ENCODE data around the gene GPS1. TPM values are rescaled to one million over a fixed set of nuclear protein-coding genes. Genes with fewer than 3 reads are reported as not detected.

The GPS1 gene
- total RNA-seq, 1 donor from 2014 or later = 115 TPM

DNA sequence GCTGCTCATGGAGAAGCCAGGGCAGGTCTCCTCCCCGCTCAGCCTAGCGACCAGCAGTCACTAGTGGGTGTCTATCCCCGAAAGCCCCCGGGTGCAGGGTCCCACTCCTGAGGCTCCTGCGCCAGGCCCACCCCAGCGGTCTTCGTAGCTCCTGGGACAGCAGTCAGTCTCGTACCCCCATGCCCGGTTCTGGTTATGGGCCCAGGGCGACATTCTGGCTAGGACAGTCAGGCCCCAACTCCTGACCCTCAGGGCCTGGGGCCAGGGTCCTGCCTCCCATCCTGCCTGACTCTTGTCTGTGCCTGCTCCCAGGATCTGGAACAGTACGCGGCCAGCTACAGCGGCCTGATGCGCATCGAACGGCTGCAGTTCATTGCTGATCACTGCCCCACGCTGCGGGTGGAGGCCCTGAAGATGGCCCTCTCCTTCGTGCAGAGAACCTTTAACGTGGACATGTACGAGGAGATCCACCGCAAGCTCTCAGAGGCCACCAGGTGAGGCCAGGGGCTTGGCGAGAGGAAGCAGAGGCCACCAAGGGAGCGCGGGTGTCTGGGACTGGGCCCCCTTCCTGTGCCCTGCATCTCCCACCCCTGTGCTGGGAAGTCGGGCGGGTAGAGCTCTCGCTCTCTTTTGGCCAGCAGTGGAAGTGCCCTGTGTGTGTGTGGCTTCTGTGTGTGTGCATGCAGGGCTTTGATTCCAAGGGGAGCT, 2.0 kb downstream of the GPS1 start:
- Mint-ChIP-seq H3K4me3 (ENCODE audit: unreplicated experiment) (peak overlapping the region; percentile 71), H3K27me3 (ENCODE audit: unreplicated experiment) (peaks cover 1% of the 10 kb centered on the region), H3K36me3 (ENCODE audit: unreplicated experiment) (no peaks in the 10 kb centered on the region), H3K9me3 (ENCODE audit: unreplicated experiment) (no peaks in the 10 kb centered on the region), H3K27ac (ENCODE audit: unreplicated experiment) (peak overlapping the region; percentile 28), H3K4me1 (ENCODE audit: low read depth, unreplicated experiment) (no peaks in the 10 kb centered on the region)
- DNase-seq = no peak
- TF ChIP-seq, protein P1, sequence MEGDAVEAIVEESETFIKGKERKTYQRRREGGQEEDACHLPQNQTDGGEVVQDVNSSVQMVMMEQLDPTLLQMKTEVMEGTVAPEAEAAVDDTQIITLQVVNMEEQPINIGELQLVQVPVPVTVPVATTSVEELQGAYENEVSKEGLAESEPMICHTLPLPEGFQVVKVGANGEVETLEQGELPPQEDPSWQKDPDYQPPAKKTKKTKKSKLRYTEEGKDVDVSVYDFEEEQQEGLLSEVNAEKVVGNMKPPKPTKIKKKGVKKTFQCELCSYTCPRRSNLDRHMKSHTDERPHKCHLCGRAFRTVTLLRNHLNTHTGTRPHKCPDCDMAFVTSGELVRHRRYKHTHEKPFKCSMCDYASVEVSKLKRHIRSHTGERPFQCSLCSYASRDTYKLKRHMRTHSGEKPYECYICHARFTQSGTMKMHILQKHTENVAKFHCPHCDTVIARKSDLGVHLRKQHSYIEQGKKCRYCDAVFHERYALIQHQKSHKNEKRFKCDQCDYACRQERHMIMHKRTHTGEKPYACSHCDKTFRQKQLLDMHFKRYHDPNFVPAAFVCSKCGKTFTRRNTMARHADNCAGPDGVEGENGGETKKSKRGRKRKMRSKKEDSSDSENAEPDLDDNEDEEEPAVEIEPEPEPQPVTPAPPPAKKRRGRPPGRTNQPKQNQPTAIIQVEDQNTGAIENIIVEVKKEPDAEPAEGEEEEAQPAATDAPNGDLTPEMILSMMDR (IDR thresholded peaks at IDR 0.05; ENCODE audit: partially characterized antibody, unreplicated experiment) = no peak

DNA sequence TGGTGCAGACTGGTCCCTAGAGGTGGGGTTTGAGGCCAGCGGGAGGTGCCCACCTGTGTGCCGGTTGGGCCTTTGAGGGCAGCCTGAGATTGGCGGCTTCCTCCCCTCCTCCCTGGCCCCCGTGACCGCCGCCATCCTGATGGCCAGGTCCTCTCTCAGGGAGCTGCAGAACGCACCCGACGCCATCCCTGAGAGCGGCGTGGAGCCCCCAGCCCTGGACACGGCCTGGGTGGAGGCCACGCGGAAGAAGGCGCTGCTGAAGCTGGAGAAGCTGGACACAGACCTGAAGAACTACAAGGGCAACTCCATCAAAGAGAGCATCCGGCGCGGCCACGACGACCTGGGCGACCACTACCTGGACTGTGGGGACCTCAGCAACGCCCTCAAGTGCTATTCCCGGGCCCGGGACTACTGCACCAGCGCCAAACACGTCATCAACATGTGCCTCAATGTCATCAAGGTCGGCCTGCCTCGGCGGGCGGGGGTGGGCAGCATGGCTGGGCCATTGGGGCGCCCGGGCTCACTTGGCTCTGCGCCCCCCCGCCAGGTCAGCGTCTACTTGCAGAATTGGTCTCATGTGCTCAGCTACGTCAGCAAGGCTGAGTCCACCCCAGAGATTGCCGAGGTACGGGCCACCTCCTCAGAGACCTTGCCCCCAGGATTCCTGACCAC, 2.8 kb downstream of the GPS1 start:
- Mint-ChIP-seq H3K27ac (ENCODE audit: unreplicated experiment) (no peak overlapping the region), H3K27me3 (ENCODE audit: unreplicated experiment) (no peaks in the 10 kb centered on the region), H3K4me3 (ENCODE audit: unreplicated experiment) (no peak overlapping the region), H3K9me3 (ENCODE audit: unreplicated experiment) (no peaks in the 10 kb centered on the region), H3K4me1 (ENCODE audit: low read depth, unreplicated experiment) (no peaks in the 10 kb centered on the region), H3K36me3 (ENCODE audit: unreplicated experiment) (no peaks in the 10 kb centered on the region)
- DNase-seq = no peak
- TF ChIP-seq, protein P1 (IDR thresholded peaks at IDR 0.05; ENCODE audit: partially characterized antibody, unreplicated experiment) = no peak

DNA sequence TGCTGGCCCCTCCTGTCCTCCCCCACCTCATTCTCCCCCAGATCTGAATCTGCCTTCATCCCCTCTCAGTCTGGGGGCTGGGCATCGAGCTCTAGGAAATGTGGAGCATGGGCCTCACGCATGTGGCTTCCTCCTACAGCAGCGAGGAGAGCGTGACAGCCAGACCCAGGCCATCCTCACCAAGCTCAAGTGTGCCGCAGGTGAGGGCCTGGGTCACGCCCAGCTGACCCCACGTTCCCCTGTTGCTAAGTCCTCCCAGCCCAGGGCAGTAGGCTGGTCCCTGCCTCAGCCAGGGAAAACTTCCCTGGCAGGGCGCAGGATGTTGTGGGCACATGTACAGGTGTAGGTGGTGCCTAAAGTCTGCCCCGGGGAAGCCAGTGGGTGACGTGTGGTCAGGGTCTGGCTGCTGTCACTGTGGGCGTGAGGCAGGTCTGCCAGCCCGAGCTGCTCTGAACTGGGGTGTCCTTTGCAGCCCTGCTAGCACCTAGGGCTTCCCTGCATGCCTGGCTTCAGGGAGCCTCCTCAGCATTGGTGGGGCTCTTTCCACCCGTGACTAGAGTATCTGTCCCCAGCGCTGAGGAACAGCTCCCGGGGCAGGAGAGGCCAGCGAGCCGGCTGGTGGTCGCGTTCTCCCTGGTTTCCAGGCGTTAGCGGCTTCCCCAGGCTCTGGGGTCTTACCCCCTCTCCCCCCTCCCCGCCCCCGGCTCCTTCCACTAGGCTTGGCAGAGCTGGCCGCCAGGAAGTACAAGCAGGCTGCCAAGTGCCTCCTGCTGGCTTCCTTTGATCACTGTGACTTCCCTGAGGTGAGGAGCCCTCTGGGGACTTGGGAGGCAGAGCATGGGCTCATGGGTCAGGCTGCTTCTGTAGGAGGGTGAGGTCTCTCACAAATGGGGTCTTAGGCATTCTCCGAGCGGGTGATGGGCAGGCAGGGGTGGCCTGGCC, 3.6 kb downstream of the GPS1 start:
- no peaks in the 10 kb centered on the region for H3K36me3 Mint-ChIP-seq (ENCODE audit: unreplicated experiment)
- H3K4me1 Mint-ChIP-seq (ENCODE audit: low read depth, unreplicated experiment) = no peaks in the 10 kb centered on the region
- H3K4me3 Mint-ChIP-seq (ENCODE audit: unreplicated experiment) = no peak overlapping the region
- no peaks in the 10 kb centered on the region for H3K9me3 Mint-ChIP-seq (ENCODE audit: unreplicated experiment)
- no peaks in the 10 kb centered on the region for H3K27me3 Mint-ChIP-seq (ENCODE audit: unreplicated experiment)
- DNase-seq = no peak
- TF ChIP-seq, protein P1 (IDR thresholded peaks at IDR 0.05; ENCODE audit: partially characterized antibody, unreplicated experiment) = no peak
- H3K27ac Mint-ChIP-seq (ENCODE audit: unreplicated experiment) = no peak overlapping the region

DNA sequence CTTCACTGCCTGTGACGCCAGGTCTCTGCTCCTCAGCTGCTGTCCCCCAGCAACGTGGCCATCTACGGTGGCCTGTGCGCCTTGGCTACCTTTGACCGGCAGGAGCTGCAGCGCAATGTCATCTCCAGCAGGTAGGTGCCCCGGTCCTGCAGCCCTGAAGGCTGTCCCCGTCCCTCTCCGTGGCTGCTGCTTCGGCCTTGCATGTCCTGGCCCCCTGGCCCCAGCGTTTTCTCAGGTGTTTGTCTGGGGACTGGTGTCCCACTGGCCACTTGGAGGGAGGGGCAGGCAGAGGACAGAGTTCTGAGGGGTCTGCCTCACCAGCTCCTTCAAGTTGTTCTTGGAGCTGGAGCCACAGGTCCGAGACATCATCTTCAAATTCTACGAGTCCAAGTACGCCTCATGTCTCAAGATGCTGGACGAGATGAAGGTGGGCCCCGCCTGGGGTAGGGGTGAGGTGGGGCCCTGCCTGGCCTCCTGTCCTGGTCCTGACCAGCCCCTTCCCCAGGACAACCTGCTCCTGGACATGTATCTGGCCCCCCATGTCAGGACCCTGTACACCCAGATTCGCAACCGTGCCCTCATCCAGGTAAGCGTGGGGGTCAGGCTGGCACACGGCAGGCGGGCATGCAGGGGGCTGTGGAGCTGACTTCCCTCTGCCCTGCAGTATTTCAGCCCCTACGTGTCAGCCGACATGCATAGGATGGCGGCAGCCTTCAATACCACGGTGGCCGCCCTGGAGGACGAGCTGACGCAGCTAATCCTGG, 4.4 kb downstream of the GPS1 start:
- TF ChIP-seq, protein P1 (IDR thresholded peaks at IDR 0.05; ENCODE audit: partially characterized antibody, unreplicated experiment) = no peak
- no peaks in the 10 kb centered on the region for H3K27me3 Mint-ChIP-seq (ENCODE audit: unreplicated experiment)
- H3K4me3 Mint-ChIP-seq (ENCODE audit: unreplicated experiment) = no peak overlapping the region
- no peak for DNase-seq
- H3K9me3 Mint-ChIP-seq (ENCODE audit: unreplicated experiment) = no peaks in the 10 kb centered on the region
- no peaks in the 10 kb centered on the region for H3K36me3 Mint-ChIP-seq (ENCODE audit: unreplicated experiment)
- H3K27ac Mint-ChIP-seq (ENCODE audit: unreplicated experiment) = no peak overlapping the region
- H3K4me1 Mint-ChIP-seq (ENCODE audit: low read depth, unreplicated experiment) = no peaks in the 10 kb centered on the region

Measured in glutamatergic neuron (in vitro differentiated cells).